HG02938 (cell line): ENCODE results near the gene SGSM2.

Experiments used
- ATAC-seq: cut with Tn5 transposase; IDR thresholded peaks from one replicate; pipeline ENCODE4 v1.9.1; 2021; ENCODE audit warnings: mild to moderate bottlenecking, moderate library complexity; ENCODE audit not compliant: unreplicated experiment

SGSM2 gene

GRCh38 chr17:2384439-2385127 is 47.3 kb downstream of the SGSM2 start:
- ATAC-seq = no peak

DNA sequence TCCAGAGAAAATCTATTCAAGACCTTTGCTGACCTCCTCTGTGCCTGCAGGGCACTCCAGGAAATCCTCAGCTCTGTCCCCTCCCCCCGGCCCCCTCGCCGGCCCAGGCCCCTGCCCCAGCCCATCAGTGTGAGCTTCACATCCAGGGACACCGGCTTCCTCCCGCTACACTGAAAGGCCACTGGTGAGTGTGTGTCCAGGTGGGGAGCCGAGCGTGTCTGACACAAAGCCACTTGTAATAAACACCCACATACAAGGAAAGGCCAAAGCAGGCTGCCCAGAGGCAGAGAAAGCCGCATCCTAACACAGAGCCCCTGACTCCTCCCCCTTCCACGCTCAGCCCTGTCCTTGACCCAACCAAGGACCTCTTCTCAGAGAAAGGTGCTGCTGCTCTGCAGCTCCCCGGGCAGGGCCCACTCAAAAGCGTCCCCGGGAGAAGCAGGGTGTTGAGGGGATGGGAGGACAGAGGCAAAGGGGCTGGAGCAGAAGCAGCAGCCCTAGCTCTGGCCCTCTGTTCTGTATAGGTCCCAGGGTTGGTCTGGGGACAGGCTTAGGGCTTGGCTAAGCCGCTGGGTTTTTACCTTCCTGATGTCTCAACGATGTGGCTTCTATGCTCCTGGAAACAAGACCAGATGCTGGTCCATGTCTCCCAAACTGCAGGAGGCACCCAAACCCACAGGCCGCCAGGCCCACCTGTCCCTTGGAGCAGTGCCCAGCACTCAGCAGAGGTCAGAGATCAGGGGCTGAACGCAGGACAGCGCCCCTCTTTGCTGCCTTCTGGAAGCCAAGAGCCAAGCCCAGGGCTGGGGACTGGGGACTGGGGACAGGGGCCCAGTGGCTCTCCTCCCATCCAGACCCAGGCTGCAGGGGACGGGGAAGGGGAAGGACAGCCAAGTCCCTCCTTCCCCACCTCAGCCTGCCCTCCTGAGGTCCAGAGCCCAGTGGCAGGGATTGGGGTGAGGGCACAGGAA is 48.2 kb downstream of the SGSM2 start:
- ATAC-seq = no peak

- ATAC-seq = no peak
Measured at GRCh38 chr17:2386400-2387085, 49.2 kb downstream of the SGSM2 start.

DNA sequence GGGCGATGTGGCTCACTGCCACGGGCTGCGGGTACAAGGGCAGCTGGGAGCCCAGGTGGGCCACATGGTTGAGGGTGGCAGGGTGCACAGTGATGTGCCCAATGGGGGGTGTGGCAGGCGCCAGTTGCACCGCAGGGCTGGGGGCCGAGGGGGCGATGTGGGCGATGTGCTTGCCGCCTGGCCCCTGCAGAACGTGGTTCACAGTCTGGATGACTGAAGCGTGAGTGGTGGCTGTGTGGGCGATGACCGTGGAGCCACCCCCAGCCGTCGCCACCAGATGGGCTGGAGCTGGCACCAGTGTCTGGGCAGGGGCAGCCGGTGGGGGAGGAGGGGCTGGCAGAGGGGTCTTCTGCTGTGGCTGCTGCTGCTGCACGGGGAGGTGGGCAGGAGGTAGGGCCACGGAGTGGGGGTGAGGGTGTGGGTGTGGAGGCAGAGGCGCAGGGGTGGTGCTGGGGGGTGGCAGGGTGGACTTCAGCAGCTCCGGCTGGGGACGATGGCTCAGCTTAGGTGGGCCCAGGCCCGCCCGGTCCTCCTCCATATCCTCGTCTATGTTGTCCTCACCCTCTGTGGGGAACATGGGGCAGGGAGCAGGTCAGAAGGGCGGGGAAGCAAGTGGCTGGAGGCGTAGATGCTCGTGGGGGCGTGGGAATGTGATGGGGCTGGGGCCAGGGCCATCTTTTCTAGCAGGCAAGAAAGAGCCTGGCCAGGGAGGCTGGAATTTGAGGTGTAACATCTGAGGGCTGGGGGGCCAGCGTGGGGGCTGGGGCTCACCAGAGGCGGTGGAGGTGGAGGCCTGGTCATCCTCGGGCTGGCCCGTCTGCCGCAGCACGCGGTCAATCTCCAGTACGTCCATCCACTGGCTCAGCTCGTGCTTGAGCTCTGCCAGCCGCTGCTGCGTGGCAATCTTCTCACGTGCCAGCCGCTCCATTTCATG is 50.1 kb downstream of the SGSM2 start:
- no peak for ATAC-seq

- no peak for ATAC-seq
Measured at GRCh38 chr17:2388020-2388682, 50.9 kb downstream of the SGSM2 start.

DNA sequence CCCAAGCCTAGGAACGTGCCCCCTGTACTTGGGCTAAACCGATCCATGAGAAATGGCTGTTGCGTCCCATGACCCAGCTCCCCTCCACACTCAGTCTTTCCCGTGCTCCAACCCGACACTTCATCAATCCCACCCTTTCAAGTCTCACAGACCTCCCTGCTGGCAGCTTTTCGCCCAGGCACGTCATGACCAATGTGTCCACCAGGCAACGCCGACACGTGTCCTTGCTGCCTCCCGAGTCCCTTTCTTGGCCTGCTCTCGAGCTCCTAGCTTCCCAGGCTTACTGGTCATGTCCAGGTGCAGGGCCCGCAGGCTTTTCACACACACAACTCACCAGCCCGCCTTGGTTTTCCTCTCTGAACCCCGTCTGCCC is 51.4 kb downstream of the SGSM2 start:
- no peak for ATAC-seq

GRCh38 chr17:2390199-2390836 is 53.0 kb downstream of the SGSM2 start:
- ATAC-seq = no peak

- ATAC-seq = no peak
Measured at GRCh38 chr17:2391597-2392251, 54.4 kb downstream of the SGSM2 start.

DNA sequence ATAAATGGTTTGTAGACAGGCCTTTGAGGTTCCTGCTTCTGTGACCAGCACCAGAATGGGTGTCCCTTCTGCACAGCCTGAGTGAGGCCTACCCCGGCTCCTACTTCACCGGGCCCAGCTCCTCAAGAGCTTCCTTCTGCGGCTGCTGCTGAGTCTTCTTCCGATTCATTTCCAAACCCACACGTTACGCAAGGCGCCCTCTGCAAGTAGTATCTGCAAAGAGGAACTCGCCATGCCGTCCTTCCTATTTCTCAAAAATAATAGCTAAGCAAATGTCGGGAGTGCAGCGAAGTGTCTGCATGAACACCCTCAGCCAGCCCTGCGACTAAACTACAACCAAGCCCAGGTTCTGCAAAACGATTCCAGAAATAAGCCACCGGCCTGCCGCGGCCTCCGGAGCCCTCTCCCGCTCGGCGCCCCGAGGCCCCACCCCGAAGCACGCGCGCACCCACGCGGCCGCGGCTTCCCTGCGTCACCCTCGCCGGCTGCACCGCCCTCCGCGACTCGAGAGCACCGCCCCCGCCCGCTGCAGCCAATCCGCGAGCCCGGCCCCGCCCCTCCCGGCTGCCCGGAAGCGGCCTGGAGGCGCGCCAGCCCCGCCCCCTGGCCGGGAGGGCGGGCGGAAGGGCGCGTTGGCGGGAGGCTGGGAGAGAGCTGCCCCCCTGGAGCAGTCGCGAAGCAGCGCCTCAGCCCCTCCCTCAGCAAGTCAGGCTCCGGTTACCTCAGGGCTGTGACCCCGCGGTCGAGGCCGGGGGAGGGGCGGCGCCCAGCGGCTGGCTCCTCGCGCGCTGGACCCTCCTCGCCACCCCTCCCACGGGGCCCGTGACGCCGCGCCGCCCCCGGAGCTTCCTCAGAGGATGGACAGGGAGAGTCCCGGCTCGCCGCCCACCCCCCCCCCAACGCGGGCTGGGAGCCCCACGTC is 55.2 kb downstream of the SGSM2 start:
- peak; percentile 47 for ATAC-seq

- ATAC-seq = peak; percentile 34
Measured at GRCh38 chr17:2393174-2393953, 56.1 kb downstream of the SGSM2 start.

DNA sequence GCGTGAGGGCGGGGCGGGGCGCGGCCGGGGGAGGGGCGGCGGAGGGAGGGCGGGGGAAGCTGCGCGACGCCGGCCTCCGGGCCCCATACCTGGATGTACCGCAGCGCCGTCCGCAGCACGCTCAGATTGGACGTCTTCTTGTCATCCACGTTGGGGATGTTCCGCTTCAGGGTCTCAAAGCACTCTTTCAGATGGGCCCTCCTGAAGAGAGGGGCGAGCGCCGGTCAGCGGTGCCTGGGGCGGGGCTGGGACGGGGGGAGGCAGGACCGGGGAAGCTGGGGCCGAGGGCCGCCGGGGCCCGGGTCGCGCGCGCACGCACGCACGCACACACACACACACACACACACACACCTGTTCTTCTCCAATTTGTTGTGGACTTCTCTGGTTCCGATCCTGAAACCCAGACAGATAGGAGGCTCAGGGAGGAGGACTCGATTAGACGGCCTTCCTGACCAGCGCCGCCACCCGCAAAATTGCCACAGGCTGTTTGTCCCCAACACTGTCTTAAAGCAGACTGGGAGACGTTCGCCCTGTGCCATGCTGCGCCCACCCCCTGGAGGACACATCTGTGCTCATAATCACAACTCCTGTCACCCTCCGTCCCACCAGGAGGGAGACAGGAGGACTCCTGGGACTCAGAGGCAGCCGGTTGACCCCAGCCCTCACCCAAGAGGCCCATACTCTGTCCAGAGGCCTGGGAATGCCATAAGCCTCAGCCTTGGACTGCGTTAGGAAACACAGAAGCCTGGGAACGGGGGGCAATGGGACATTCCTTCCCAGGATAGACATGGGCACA is 56.9 kb downstream of the SGSM2 start:
- no peak for ATAC-seq

DNA sequence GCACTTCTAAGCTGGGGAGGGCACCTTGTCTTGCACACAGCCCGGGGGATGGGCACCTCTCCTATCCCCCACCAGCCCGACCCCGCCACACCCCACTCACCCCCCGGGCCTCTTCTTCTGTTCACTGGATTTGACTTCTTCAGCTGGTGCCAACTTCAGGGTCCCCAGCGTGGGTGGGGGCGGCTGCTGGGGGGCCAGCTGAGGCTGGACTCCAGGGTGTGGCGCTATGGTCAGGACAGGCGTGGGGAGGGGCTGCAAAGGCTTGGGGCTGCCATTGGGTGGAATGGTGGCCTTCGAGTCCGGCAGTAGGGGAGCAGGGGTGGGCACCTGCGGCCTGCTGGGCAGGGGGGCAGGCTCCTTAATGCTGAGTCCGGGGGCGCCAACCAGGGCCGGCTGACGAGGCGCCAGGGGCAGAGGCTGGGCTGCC is 57.5 kb downstream of the SGSM2 start:
- no peak for ATAC-seq

DNA sequence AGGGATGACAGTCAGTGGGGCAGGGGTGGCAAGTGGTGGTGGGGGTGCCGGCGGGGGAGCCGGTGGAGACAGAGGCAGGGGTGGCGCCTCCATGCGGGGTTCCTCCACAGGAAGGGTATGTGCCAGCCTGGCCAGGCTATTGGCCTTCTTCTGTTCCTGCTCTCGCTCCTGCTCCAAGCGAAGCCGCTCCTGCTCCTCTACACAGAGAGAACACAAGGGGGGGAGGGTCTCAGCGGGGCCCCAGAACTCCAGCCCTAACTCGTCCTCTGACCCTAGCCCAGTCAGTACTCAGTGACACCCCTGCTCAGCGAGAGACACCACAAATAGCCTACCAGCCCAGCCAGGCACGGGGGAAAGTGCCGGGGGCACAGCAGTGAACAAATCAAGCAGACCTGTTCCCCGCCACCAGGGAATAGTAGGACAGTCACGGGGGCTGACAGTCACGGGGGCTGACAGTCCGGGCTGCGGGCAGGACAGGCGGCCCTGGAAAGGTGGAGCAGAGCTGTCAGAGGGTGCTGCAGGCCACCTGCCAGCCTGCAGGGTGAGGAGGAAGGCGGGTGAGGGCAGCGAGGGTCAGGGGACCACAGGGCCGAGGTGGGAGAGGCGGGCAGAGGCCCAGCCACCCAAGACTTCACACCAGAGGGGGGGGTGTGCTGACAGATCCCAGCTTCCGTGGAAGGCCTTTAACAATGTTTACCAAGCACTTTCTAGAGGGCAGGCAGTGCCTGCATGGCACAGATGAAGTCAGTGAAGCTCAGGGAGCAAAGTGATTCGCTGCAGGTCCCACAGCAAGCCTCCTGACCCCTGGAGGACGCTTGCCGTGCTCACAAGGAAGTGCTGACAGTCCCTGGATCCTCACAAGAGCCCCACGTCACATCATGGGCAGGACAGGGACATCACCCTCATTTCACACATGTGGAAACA is 58.2 kb downstream of the SGSM2 start:
- no peak for ATAC-seq

GRCh38 chr17:2396192-2396567 is 58.9 kb downstream of the SGSM2 start:
- ATAC-seq = no peak

DNA sequence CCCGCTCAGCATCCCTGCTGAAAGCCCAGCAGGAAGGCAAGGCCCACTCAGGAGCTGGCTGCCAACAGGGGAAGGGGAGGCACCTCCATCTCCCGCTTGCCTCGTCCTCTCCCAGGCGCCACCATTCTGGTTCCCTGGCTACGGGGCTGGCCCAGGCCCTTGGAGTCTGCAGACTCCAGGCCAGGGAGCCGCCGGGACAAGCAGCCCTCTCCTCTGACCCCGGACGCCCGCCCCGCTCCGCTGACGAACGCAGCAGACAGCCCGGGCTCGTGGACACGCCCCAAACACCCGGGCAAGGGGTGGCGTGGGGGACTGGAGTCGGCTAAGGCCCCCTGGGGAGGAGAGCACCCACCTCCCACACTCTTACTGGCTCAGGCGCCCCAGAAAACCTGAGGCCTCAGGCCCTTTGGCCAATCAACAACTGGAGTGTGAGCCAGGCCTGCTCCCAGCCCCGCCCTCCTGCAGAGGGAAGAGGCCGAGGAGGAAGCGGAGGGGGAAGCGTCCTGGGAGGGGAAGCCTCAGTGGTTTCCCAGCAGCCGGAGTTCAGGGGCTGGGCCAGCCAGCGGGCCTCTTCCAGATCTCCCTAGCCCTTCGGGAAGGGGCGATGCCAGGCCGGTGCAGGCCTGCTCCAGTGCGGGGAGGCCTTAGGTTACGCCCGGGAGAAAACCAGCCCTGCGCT is 59.4 kb downstream of the SGSM2 start:
- ATAC-seq = no peak
